ENCODE measurements around the gene CSGALNACT2.

Gene CSGALNACT2

GRCh38 chr10:43202224-43202656 lies 64.0 kb downstream of the CSGALNACT2 start:
- DNase-seq (ENCODE audit: low spot score), result peak; percentile 51

GRCh38 chr10:43202657-43203447 lies 64.6 kb downstream of the CSGALNACT2 start:
- DNase-seq (ENCODE audit: low spot score), result peak; percentile 32

- peak; percentile 33 for DNase-seq (ENCODE audit: low spot score)
These were observed 65.3 kb downstream of the CSGALNACT2 start for GRCh38 chr10:43203448-43204041.

GRCh38 chr10:43204042-43204942 lies 66.0 kb downstream of the CSGALNACT2 start:
- peak; percentile 32 for DNase-seq (ENCODE audit: low spot score)

GRCh38 chr10:43204943-43205671 lies 66.9 kb downstream of the CSGALNACT2 start:
- peak; percentile 79 for DNase-seq (ENCODE audit: low spot score)

GRCh38 chr10:43205681-43206390 lies 67.6 kb downstream of the CSGALNACT2 start:
- DNase-seq (ENCODE audit: low spot score), result peak; percentile 17

GRCh38 chr10:43206391-43207235 lies 68.4 kb downstream of the CSGALNACT2 start:
- DNase-seq (ENCODE audit: low spot score), result no peak

GRCh38 chr10:43208147-43209073 lies 70.2 kb downstream of the CSGALNACT2 start:
- DNase-seq (ENCODE audit: low spot score), result no peak

- DNase-seq (ENCODE audit: low spot score), result no peak
These were observed 70.8 kb downstream of the CSGALNACT2 start for GRCh38 chr10:43209074-43209455.

- DNase-seq (ENCODE audit: low spot score), result no peak
These were observed 71.5 kb downstream of the CSGALNACT2 start for GRCh38 chr10:43209651-43210141.

- DNase-seq (ENCODE audit: low spot score), result no peak
These were observed 72.3 kb downstream of the CSGALNACT2 start for GRCh38 chr10:43210556-43210955.

GRCh38 chr10:43211030-43211429 lies 72.8 kb downstream of the CSGALNACT2 start:
- no peak for DNase-seq (ENCODE audit: low spot score)

GRCh38 chr10:43211431-43212042 lies 73.3 kb downstream of the CSGALNACT2 start:
- DNase-seq (ENCODE audit: low spot score), result no peak

GRCh38 chr10:43212043-43212721 lies 73.9 kb downstream of the CSGALNACT2 start:
- no peak for DNase-seq (ENCODE audit: low spot score)

GRCh38 chr10:43214071-43214955 lies 76.1 kb downstream of the CSGALNACT2 start:
- DNase-seq (ENCODE audit: low spot score), result no peak

GRCh38 chr10:43214956-43215561 lies 76.8 kb downstream of the CSGALNACT2 start:
- DNase-seq (ENCODE audit: low spot score), result no peak
